IMR-90 (cell line): ENCODE results near the gene SPATA17. TPM values are rescaled to one million over a fixed set of nuclear protein-coding genes. Genes with fewer than 3 reads are reported as not detected.

Experiments
- ATAC-seq: fragments of 200-7000 bp; cut with Tn5 transposase; 2 replicates; pipeline ENCODE4 v1.9.1; 2020; ENCODE audit warnings: low read depth, mild to moderate bottlenecking, moderate library complexity
- BruUV-seq: library from RNA; stranded (reverse); fragments of 400-500 nt; replicated peaks from 2 replicates; lab custom pipeline; 2021; lab: Mats Ljungman, UMichigan
- CTCF ChIA-PET: fragments of 300-600 bp; formaldehyde crosslinking; extraction: SDS; loops from one replicate; lab custom pipeline; 2021; ENCODE audit warnings: antibody characterized with exemption; lab: Yijun Ruan, JAX
- POLR2A ChIA-PET: fragments of 300-600 bp; sonication (Branson Sonifier 250); formaldehyde crosslinking; loops from one replicate; lab custom pipeline; 2022; ENCODE audit warnings: antibody characterized with exemption; ENCODE audit not compliant: unreplicated experiment; lab: Charles Lee
- DNase-seq: peaks from one replicate; pipeline ENCODE4 v3.0.0; 2013
- H2AFZ ChIP-seq: replicated peaks from 2 replicates; pipeline ENCODE3; 2013; ENCODE audit warnings: low read length, mild to moderate bottlenecking; ENCODE audit not compliant: poor library complexity
- H2AK5ac ChIP-seq: 2 replicates; pipeline ENCODE4 v1.6.1; 2013; ENCODE audit warnings: low read depth, low read length, inconsistent platforms
- H2AK9ac ChIP-seq: replicated peaks from 2 replicates; pipeline ENCODE3; 2013; ENCODE audit warnings: mild to moderate bottlenecking, low read depth, low read length, moderate library complexity; ENCODE audit not compliant: poor library complexity
- H2BK120ac ChIP-seq: 2 replicates; pipeline ENCODE4 v1.6.1; 2013; ENCODE audit warnings: low read depth, low read length, inconsistent platforms
- H2BK15ac ChIP-seq: 3 replicates; pipeline ENCODE4 v1.6.1; 2013; ENCODE audit warnings: low read depth, low read length, inconsistent platforms
- H2BK20ac ChIP-seq: 2 replicates; pipeline ENCODE4 v1.6.1; 2013; ENCODE audit warnings: low read depth, mild to moderate bottlenecking, inconsistent platforms, low read length, moderate library complexity
- H2BK5ac ChIP-seq: 2 replicates; pipeline ENCODE4 v1.6.1; 2013; ENCODE audit warnings: mild to moderate bottlenecking, low read depth, low read length, inconsistent platforms; ENCODE audit not compliant: poor library complexity, severe bottlenecking
- H3K14ac ChIP-seq: replicated peaks from 2 replicates; pipeline ENCODE4 v1.6.1; 2013; ENCODE audit warnings: low read depth, low read length, inconsistent platforms
- H3K18ac ChIP-seq: 2 replicates; pipeline ENCODE4 v1.6.1; 2013; ENCODE audit warnings: low read depth, low read length, control low read depth
- H3K23ac ChIP-seq: 2 replicates; pipeline ENCODE4 v1.6.1; 2013; ENCODE audit warnings: low read depth, low read length, inconsistent platforms
- H3K27ac ChIP-seq: 2 replicates; pipeline ENCODE4 v1.5.1; 2013; ENCODE audit warnings: mild to moderate bottlenecking, control low read depth, low read length; ENCODE audit not compliant: insufficient read depth
- H3K27me3 ChIP-seq: 2 replicates; pipeline ENCODE4 v1.6.1; 2013; ENCODE audit warnings: low read length; ENCODE audit not compliant: control insufficient read depth, insufficient read depth
- H3K36me3 ChIP-seq: 2 replicates; pipeline ENCODE4 v1.6.1; 2013; ENCODE audit warnings: low read length, mixed read lengths; ENCODE audit not compliant: control insufficient read depth, insufficient read depth
- H3K4ac ChIP-seq: 2 replicates; pipeline ENCODE4 v1.6.1; 2013; ENCODE audit warnings: low read depth, low read length, inconsistent platforms
- H3K4me1 ChIP-seq: 2 replicates; pipeline ENCODE4 v1.6.1; 2013; ENCODE audit warnings: low read length, mixed read lengths; ENCODE audit not compliant: control insufficient read depth, insufficient read depth
- H3K4me2 ChIP-seq: 2 replicates; pipeline ENCODE4 v1.6.1; 2013; ENCODE audit warnings: low read depth, mild to moderate bottlenecking, control low read depth, low read length, moderate library complexity
- H3K4me3 ChIP-seq: 2 replicates; pipeline ENCODE4 v1.5.1; 2013; ENCODE audit warnings: low read depth, mild to moderate bottlenecking, control low read depth, low read length, moderate library complexity; ENCODE audit not compliant: insufficient read depth
- H3K56ac ChIP-seq: 2 replicates; pipeline ENCODE4 v1.6.1; 2013; ENCODE audit warnings: low read length, inconsistent platforms; ENCODE audit not compliant: insufficient read depth; ENCODE audit errors: extremely low read depth
- H3K79me1 ChIP-seq, 2 experiments: 2 replicates each; pipeline ENCODE4 v1.6.1; 2013; ENCODE audit warnings: low read length in 2 of 2, inconsistent platforms in 1 of 2, low read depth in 1 of 2
- H3K9ac ChIP-seq: 2 replicates; pipeline ENCODE4 v1.6.1; 2013; ENCODE audit warnings: low read depth, low read length, control low read depth
- H3K9me1 ChIP-seq: 2 replicates; pipeline ENCODE4 v1.6.1; 2013; ENCODE audit warnings: low read length, inconsistent platforms; ENCODE audit not compliant: insufficient read depth
- H3K9me3 ChIP-seq: 2 replicates; pipeline ENCODE4 v1.6.1; 2013; ENCODE audit warnings: low read length; ENCODE audit not compliant: control insufficient read depth, insufficient read depth
- H4K20me1 ChIP-seq: 2 replicates; pipeline ENCODE4 v1.6.1; 2013; ENCODE audit warnings: low read length, inconsistent platforms; ENCODE audit not compliant: insufficient read depth
- H4K5ac ChIP-seq: 2 replicates; pipeline ENCODE4 v1.6.1; 2013; ENCODE audit warnings: mild to moderate bottlenecking, low read depth, low read length, control low read depth
- H4K8ac ChIP-seq, 2 experiments: 2 replicates each; pipeline ENCODE4 v1.6.1; 2013; ENCODE audit warnings: low read depth in 2 of 2, low read length in 2 of 2, control low read depth in 1 of 2, inconsistent platforms in 1 of 2
- H4K91ac ChIP-seq: 2 replicates; pipeline ENCODE4 v1.6.1; 2013; ENCODE audit warnings: low read depth, low read length, inconsistent platforms; ENCODE audit not compliant: insufficient read depth
- MAZ ChIP-seq: IDR thresholded peaks from 2 replicates; pipeline ENCODE4 v1.6.1; 2012; ENCODE audit warnings: low read depth, mild to moderate bottlenecking, low read length, improper control_type of control experiment, moderate library complexity, borderline replicate concordance
- WGBS, 2 experiments: methylation state at CpG; one replicate each; pipeline versions ENCODE4 v1.1.5 to v1.1.7; 2013; ENCODE audit warnings: missing lambda C conversion rate in 2 of 2; ENCODE audit not compliant: insufficient read length in 1 of 2; ENCODE audit errors: extremely low coverage in 2 of 2; 5-methylcytosine and 5-hydroxymethylcytosine counted together
- dilution Hi-C: fragments of 300-500 bp; cut with HindIII; formaldehyde crosslinking; loops from one replicate; pipeline ENCODE4 v1.14.3; 2018; ENCODE audit warnings: low sequenced_read_pairs; ENCODE audit not compliant: unreplicated experiment
- in situ Hi-C: fragments of 300-500 bp; cut with MboI; formaldehyde crosslinking; loops from 3 replicates; pipeline ENCODE4 v1.14.3; 2019; ENCODE audit warnings: low sequenced_read_pairs, inconsistent platforms, mixed read lengths
- intact Hi-C: fragments of 100-400 bp; cut with micrococcal nuclease; formaldehyde crosslinking; loops from 2 replicates; pipeline ENCODE4 v1.10.0; 2022
- polyA plus RNA-seq, 3 experiments: library from polyadenylated mRNA; depleted of rRNA; stranded (reverse); fragments of >200 nt; gene quantifications; 2 replicates each; pipeline ENCODE4 v1.2.3, GENCODE V29; 2012; ENCODE audit warnings: low replicate concordance in 1 of 3
- total RNA-seq: library from RNA; depleted of rRNA; stranded (reverse); fragments of >200 nt; gene quantifications from 2 replicates; pipeline ENCODE4 v1.2.3, GENCODE V29; 2012

The SPATA17 gene
- total and polyA plus RNA-seq, 2 of the 4 experiments (the other 2 are of a cell fraction) = 0.03 to 0.18 TPM

GRCh38 chr1:217627431-217627830, 3.7 kb upstream of the SPATA17 start:
- no peaks in the 10 kb centered on the region for H3K9me3 ChIP-seq
- no peak overlapping the region for H4K91ac ChIP-seq
- no peak overlapping the region for H3K56ac ChIP-seq
- no peak overlapping the region for H2AK9ac ChIP-seq
- ChIA-PET CTCF (interaction anchor here (0.6 to 1.7 kb wide), 3 partner anchors 25 to 1329 kb away, joined by 3 to 4 read pairs (median 3); no protein-coding TSS in a partner anchor), POLR2A (interaction anchor here (0.6 kb wide), 1 partner anchor 598 kb away, joined by 4 read pairs; no protein-coding TSS in a partner anchor)
- H3K27me3 ChIP-seq = no peaks in the 10 kb centered on the region
- H2BK15ac ChIP-seq = no peak overlapping the region
- H3K9ac ChIP-seq = no peak overlapping the region
- DNase-seq (no peak), ATAC-seq (no peak)
- no peak overlapping the region for H3K4ac ChIP-seq
- no TSS peak for BruUV-seq
- H3K36me3 ChIP-seq = no peaks in the 10 kb centered on the region
- in situ Hi-C loops = no loop called here
- H3K79me1 ChIP-seq = peaks cover 0 to 36% of the 10 kb centered on the region in 2 experiments; a peak in 3 of 4 replicates
- H3K14ac ChIP-seq = no peak overlapping the region
- H4K5ac ChIP-seq = no peak overlapping the region
- no peak overlapping the region for H3K4me3 ChIP-seq
- no peak overlapping the region for H2AFZ ChIP-seq
- no peaks in the 10 kb centered on the region for H3K9me1 ChIP-seq
- no peak overlapping the region for H3K23ac ChIP-seq
- dilution Hi-C loops = no loop called here
- no peak overlapping the region for H3K4me2 ChIP-seq
- no peak for TF ChIP-seq MAZ
- peaks cover 3% of the 10 kb centered on the region; the same call in 1 of the 2 replicates for H4K20me1 ChIP-seq
- no peaks in the 10 kb centered on the region; the same call in 1 of the 2 replicates for H3K4me1 ChIP-seq
- WGBS, 2 experiments = no CpG with 5 or more reads among the region's 3 CpGs
- intact Hi-C loops = no loop called here
- no peak overlapping the region for H2BK120ac ChIP-seq
- H2AK5ac ChIP-seq = no peak overlapping the region
- no peak overlapping the region for H2BK20ac ChIP-seq
- no peak overlapping the region for H3K27ac ChIP-seq
- H4K8ac ChIP-seq = no peak overlapping the region
- no peak overlapping the region for H2BK5ac ChIP-seq
- H3K18ac ChIP-seq = no peak overlapping the region
